ENCODE measurements around the gene PARL. TPM values are rescaled to one million over a fixed set of nuclear protein-coding genes. Genes with fewer than 3 reads are reported as not detected.

PARL gene
- total and polyA plus RNA-seq, 2 donors (not counting 1 experiment from before 2014, with no cell fraction given) = 23.5 to 46.7 TPM

DNA sequence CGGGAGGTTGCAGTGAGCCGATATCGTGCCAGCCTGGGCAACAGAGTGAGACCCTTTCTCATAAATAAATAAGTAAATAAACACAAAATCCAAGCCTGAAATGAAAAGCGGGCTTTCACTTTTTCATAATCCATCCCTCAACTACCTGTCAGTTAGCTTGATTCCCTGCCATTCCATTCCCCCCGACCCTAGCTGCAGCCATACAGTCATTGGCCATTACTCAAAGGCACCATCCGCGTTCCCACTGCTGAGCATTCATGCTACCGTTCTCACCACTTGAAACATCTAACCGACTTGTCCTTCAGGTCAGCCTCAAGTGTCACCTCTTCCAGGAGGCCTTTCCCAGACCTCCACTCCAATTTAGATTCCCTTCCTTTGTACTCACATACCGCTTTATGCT lies 1.1 kb upstream of the PARL start:
- Histone ChIP-seq H3K4me2 (replicated peaks; ENCODE audit: low read depth, low read length, poor library complexity, severe bottlenecking) (no peak overlapping the region), H3K9me3 (ENCODE audit: control extremely low read depth in 1 of 3, control insufficient read depth in 2 of 3, insufficient read depth in 1 of 3, low read length in 2 of 3) (peaks cover 0 to 3% (median 0%) of the 10 kb centered on the region in 3 donors), H3K27me3 (replicated peaks in 1 of 4; ENCODE audit: control extremely low read depth in 1 of 4, control insufficient read depth in 3 of 4, insufficient read depth in 4 of 4, low read length in 3 of 4) (peaks cover 0 to 6% (median 0%) of the 10 kb centered on the region in 4 experiments), H3K79me2 (ENCODE audit: control insufficient read depth, insufficient read depth, low read length) (peaks cover 49% of the 10 kb centered on the region), H4K20me1 (ENCODE audit: control insufficient read depth, insufficient read depth, low read length, poor library complexity, severe bottlenecking) (peaks cover 13% of the 10 kb centered on the region), H3K4me1 (ENCODE audit: control insufficient read depth in 2 of 2, insufficient read depth in 2 of 2, low read length in 2 of 2) (peaks cover 11 to 19% of the 10 kb centered on the region in 2 donors), H3K4me3 (ENCODE audit: control extremely low read depth in 1 of 5, extremely low read depth in 1 of 5, insufficient read depth in 1 of 5, low read depth in 2 of 5, low read length in 4 of 5) (no peak overlapping the region), H2AFZ (ENCODE audit: insufficient read depth, low read depth, low read length, poor library complexity, severe bottlenecking) (peak overlapping the region; percentile 96), H3K36me3 (replicated peaks in 1 of 2; ENCODE audit: control extremely low read depth in 1 of 2, control insufficient read depth in 1 of 2, extremely low read depth in 1 of 2, insufficient read depth in 2 of 2, low read length in 1 of 2) (peaks cover 0 to 2% of the 10 kb centered on the region in 2 experiments), H3K27ac (ENCODE audit: low read length in 2 of 2) (no peak overlapping the region), H3K9ac (ENCODE audit: low read length) (no peak overlapping the region)
- H3K4me3 Mint-ChIP-seq = peak overlapping the region; percentile 80
- ATAC-seq (ENCODE audit: low read depth) = no peak
- TF ChIP-seq, protein P1, sequence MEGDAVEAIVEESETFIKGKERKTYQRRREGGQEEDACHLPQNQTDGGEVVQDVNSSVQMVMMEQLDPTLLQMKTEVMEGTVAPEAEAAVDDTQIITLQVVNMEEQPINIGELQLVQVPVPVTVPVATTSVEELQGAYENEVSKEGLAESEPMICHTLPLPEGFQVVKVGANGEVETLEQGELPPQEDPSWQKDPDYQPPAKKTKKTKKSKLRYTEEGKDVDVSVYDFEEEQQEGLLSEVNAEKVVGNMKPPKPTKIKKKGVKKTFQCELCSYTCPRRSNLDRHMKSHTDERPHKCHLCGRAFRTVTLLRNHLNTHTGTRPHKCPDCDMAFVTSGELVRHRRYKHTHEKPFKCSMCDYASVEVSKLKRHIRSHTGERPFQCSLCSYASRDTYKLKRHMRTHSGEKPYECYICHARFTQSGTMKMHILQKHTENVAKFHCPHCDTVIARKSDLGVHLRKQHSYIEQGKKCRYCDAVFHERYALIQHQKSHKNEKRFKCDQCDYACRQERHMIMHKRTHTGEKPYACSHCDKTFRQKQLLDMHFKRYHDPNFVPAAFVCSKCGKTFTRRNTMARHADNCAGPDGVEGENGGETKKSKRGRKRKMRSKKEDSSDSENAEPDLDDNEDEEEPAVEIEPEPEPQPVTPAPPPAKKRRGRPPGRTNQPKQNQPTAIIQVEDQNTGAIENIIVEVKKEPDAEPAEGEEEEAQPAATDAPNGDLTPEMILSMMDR (IDR thresholded peaks at IDR 0.05) = no peak
- no peak for TF ChIP-seq EZH2 (IDR thresholded peaks at IDR 0.05; ENCODE audit: borderline replicate concordance, insufficient read depth, low read depth, low read length, poor library complexity, severe bottlenecking)
- peaks cover 6% of the 10 kb centered on the region for H3K27me3 Mint-ChIP-seq
- intact Hi-C loops (cut with micrococcal nuclease) = loop anchor here (2.0 kb wide), 2 partner anchors 249 to 413 kb away; partner anchors contain the start of genes EIF2B5 and PSMD2
- peaks cover 33% of the 10 kb centered on the region for H3K4me1 Mint-ChIP-seq
- DNase-seq = no peak
- H3K9me3 Mint-ChIP-seq (ENCODE audit: insufficient read depth) = no peaks in the 10 kb centered on the region
- ChIA-PET POLR2A (no interaction called here), CTCF (interaction anchor here (0.9 to 3.3 kb wide), 7 partner anchors 9 to 364 kb away, joined by 3 to 44 read pairs (median 6); partner anchors contain the start of genes ABCC5, EEF1AKMT4 and MAP6D1)
- 99% methylated on average over 7 of the region's 10 CpGs for WGBS (ENCODE audit: insufficient coverage)
- peak overlapping the region; percentile 48 for H3K27ac Mint-ChIP-seq

DNA sequence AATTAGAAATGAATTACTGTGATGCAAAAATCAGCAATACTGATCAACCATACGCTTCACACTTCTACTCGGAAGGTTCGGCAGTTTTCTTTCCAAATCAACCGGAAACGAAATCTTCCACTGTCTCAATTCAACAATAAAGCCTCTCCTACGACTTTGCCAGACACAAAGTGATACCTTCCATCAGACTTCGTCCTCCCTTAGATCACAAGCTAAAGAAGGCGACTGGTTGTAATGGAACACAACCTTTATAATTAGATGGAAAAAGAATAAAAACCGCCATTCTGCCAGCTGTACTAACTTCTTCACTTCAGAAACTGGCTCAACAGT lies 618 bp downstream of the PARL start:
- DNase-seq = no peak
- peaks cover 0 to 3% (median 0%) of the 10 kb centered on the region in 3 donors for H3K9me3 ChIP-seq (ENCODE audit: control extremely low read depth in 1 of 3, control insufficient read depth in 2 of 3, insufficient read depth in 1 of 3, low read length in 2 of 3)
- H2AFZ ChIP-seq (ENCODE audit: insufficient read depth, low read depth, low read length, poor library complexity, severe bottlenecking) = peak overlapping the region; percentile 96
- peak overlapping the region; percentile 94 for H3K4me2 ChIP-seq (replicated peaks; ENCODE audit: low read depth, low read length, poor library complexity, severe bottlenecking)
- POLR2A ChIA-PET = interaction anchor here (0.5 kb wide), 1 partner anchor 590 kb away, joined by 4 read pairs; no protein-coding TSS in a partner anchor
- peaks cover 11 to 19% of the 10 kb centered on the region in 2 donors for H3K4me1 ChIP-seq (ENCODE audit: control insufficient read depth in 2 of 2, insufficient read depth in 2 of 2, low read length in 2 of 2)
- Mint-ChIP-seq H3K4me3 (peak overlapping the region; percentile 92), H3K27me3 (peaks cover 2% of the 10 kb centered on the region), H3K9me3 (ENCODE audit: insufficient read depth) (no peaks in the 10 kb centered on the region), H3K27ac (peak overlapping the region; percentile 94), H3K4me1 (peaks cover 39% of the 10 kb centered on the region)
- H3K9ac ChIP-seq (ENCODE audit: low read length) = peak overlapping the region; percentile 90
- ATAC-seq (ENCODE audit: low read depth) = no peak
- H3K4me3 ChIP-seq (ENCODE audit: control extremely low read depth in 1 of 5, extremely low read depth in 1 of 5, insufficient read depth in 1 of 5, low read depth in 2 of 5, low read length in 4 of 5) = peak overlapping the region; percentile 68 to 96 (median 84)
- TF ChIP-seq EZH2 (IDR thresholded peaks at IDR 0.05; ENCODE audit: borderline replicate concordance, insufficient read depth, low read depth, low read length, poor library complexity, severe bottlenecking) = no peak
- CTCF ChIA-PET = interaction anchor here (0.7 to 3.3 kb wide), 14 partner anchors 8 to 761 kb away, joined by 3 to 44 read pairs (median 3); partner anchors contain the start of genes ABCC5, DVL3, EPHB3 and MAP6D1
- peaks cover 0 to 4% of the 10 kb centered on the region in 2 experiments for H3K36me3 ChIP-seq (replicated peaks in 1 of 2; ENCODE audit: control extremely low read depth in 1 of 2, control insufficient read depth in 1 of 2, extremely low read depth in 1 of 2, insufficient read depth in 2 of 2, low read length in 1 of 2)
- H4K20me1 ChIP-seq (ENCODE audit: control insufficient read depth, insufficient read depth, low read length, poor library complexity, severe bottlenecking) = peaks cover 30% of the 10 kb centered on the region
- intact Hi-C loops (cut with micrococcal nuclease) = loop anchor here (1.0 to 2.0 kb wide), 7 partner anchors 11 to 415 kb away; partner anchors contain the start of genes ABCC5, EIF2B5, MAP6D1 and PSMD2
- peaks cover 0 to 6% (median 0%) of the 10 kb centered on the region in 4 experiments for H3K27me3 ChIP-seq (replicated peaks in 1 of 4; ENCODE audit: control extremely low read depth in 1 of 4, control insufficient read depth in 3 of 4, insufficient read depth in 4 of 4, low read length in 3 of 4)
- peak overlapping the region; percentile 25 to 75 for H3K27ac ChIP-seq (ENCODE audit: low read length in 2 of 2)
- peaks cover 66% of the 10 kb centered on the region for H3K79me2 ChIP-seq (ENCODE audit: control insufficient read depth, insufficient read depth, low read length)
- 0% methylated on average over 5 of the region's 9 CpGs for WGBS (ENCODE audit: insufficient coverage)
